H7 (cell line): Measurements from ENCODE around the gene CDCP1. TPM values are rescaled to one million over a fixed set of nuclear protein-coding genes. Genes with fewer than 3 reads are reported as not detected.

Experiments
- DNase-seq: peaks from one replicate; pipeline ENCODE4 v3.0.0; 2012
- H3K27me3 ChIP-seq: 2 replicates; pipeline ENCODE4 v1.6.0; 2011; ENCODE audit warnings: mild to moderate bottlenecking, low read length; ENCODE audit not compliant: control insufficient read depth, insufficient read depth
- H3K36me3 ChIP-seq: replicated peaks from 2 replicates; pipeline ENCODE4 v1.5.1; 2011; ENCODE audit warnings: low read length; ENCODE audit not compliant: control insufficient read depth, insufficient read depth
- H3K4me3 ChIP-seq: 2 replicates; pipeline ENCODE4 v1.5.1; 2011; ENCODE audit warnings: low read depth, mild to moderate bottlenecking, control low read depth, low read length, moderate library complexity; ENCODE audit not compliant: insufficient read depth
- total RNA-seq: library from RNA; depleted of rRNA; stranded (reverse); fragments of >200 nt; shearing (Covaris generic); gene quantifications from 2 replicates; pipeline ENCODE4 v1.2.3, GENCODE V29; 2014

CDCP1 gene
- total RNA-seq, 1 experiment from 2014 or later, result 1.5 TPM

- H3K4me3 ChIP-seq, result no peak overlapping the region
- no peaks in the 10 kb centered on the region for H3K27me3 ChIP-seq
- no peaks in the 10 kb centered on the region for H3K36me3 ChIP-seq
- DNase-seq, result peak; percentile 43
These were observed 25.6 kb downstream of the CDCP1 start for GRCh38 chr3:45120359-45121158.

GRCh38 chr3:45119824-45120358 is 26.3 kb downstream of the CDCP1 start:
- no peaks in the 10 kb centered on the region for H3K27me3 ChIP-seq
- no peak overlapping the region for H3K4me3 ChIP-seq
- H3K36me3 ChIP-seq, result no peaks in the 10 kb centered on the region
- no peak for DNase-seq

- H3K36me3 ChIP-seq, result no peaks in the 10 kb centered on the region
- H3K27me3 ChIP-seq, result no peaks in the 10 kb centered on the region
- no peak overlapping the region for H3K4me3 ChIP-seq
- no peak for DNase-seq
These were observed 26.8 kb downstream of the CDCP1 start for GRCh38 chr3:45119376-45119775.

- no peak overlapping the region for H3K4me3 ChIP-seq
- H3K36me3 ChIP-seq, result no peaks in the 10 kb centered on the region
- H3K27me3 ChIP-seq, result no peaks in the 10 kb centered on the region
- DNase-seq, result no peak
These were observed 27.5 kb downstream of the CDCP1 start for GRCh38 chr3:45118615-45119071.

- Histone ChIP-seq H3K4me3 (no peak overlapping the region), H3K27me3 (no peaks in the 10 kb centered on the region), H3K36me3 (peaks cover 2% of the 10 kb centered on the region; the same call in 1 of the 2 replicates)
- no peak for DNase-seq
These were observed 29.8 kb downstream of the CDCP1 start for GRCh38 chr3:45116350-45116749.

- no peak for DNase-seq
- H3K4me3 ChIP-seq, result no peak overlapping the region
- H3K27me3 ChIP-seq, result no peaks in the 10 kb centered on the region
- peaks cover 10% of the 10 kb centered on the region for H3K36me3 ChIP-seq
These were observed 32.5 kb downstream of the CDCP1 start for GRCh38 chr3:45113625-45114050.

- no peak for DNase-seq
- Histone ChIP-seq H3K4me3 (no peak overlapping the region), H3K36me3 (peaks cover 10% of the 10 kb centered on the region), H3K27me3 (no peaks in the 10 kb centered on the region)
These were observed 33.2 kb downstream of the CDCP1 start for GRCh38 chr3:45112939-45113338.

- DNase-seq, result no peak
- H3K36me3 ChIP-seq, result peaks cover 10% of the 10 kb centered on the region
- H3K27me3 ChIP-seq, result no peaks in the 10 kb centered on the region
- no peak overlapping the region for H3K4me3 ChIP-seq
These were observed 35.7 kb downstream of the CDCP1 start for GRCh38 chr3:45110509-45110833.

- Histone ChIP-seq H3K4me3 (no peak overlapping the region), H3K36me3 (peaks cover 10% of the 10 kb centered on the region), H3K27me3 (no peaks in the 10 kb centered on the region)
- DNase-seq, result no peak
These were observed 36.2 kb downstream of the CDCP1 start for GRCh38 chr3:45109771-45110508.

GRCh38 chr3:45106874-45107273 is 39.3 kb downstream of the CDCP1 start:
- H3K36me3 ChIP-seq, result peaks cover 8% of the 10 kb centered on the region
- H3K27me3 ChIP-seq, result no peaks in the 10 kb centered on the region
- no peak overlapping the region for H3K4me3 ChIP-seq
- DNase-seq, result no peak

GRCh38 chr3:45105855-45106671 is 40.1 kb downstream of the CDCP1 start:
- DNase-seq, result no peak
- H3K27me3 ChIP-seq, result no peaks in the 10 kb centered on the region
- no peak overlapping the region for H3K4me3 ChIP-seq
- peaks cover 8% of the 10 kb centered on the region for H3K36me3 ChIP-seq

GRCh38 chr3:45104715-45105711 is 41.2 kb downstream of the CDCP1 start:
- H3K27me3 ChIP-seq, result no peaks in the 10 kb centered on the region

More at GRCh38 chr3:45104715-45105711, 41.2 kb downstream of the CDCP1 start:
- peaks cover 2% of the 10 kb centered on the region; the same call in 1 of the 2 replicates for H3K36me3 ChIP-seq
- no peak for DNase-seq
- no peak overlapping the region for H3K4me3 ChIP-seq
